Ovary (tissue), 9 donors: ENCODE data around the gene HPCA. TPM values are rescaled to one million over a fixed set of nuclear protein-coding genes. Genes with fewer than 3 reads are reported as not detected.

Source experiments
- DNase-seq, 5 donors: peaks; one replicate each; pipeline ENCODE4 v3.0.0-alpha.2; 2019 to 2020
- H3K27ac ChIP-seq, 2 donors: fragments of 200-600 bp; one replicate each; pipeline versions ENCODE4 v1.5.1 to v1.8.0; 2019 to 2022
- H3K27me3 ChIP-seq: fragments of 200-600 bp; one replicate; pipeline ENCODE4 v1.8.0; 2022
- H3K36me3 ChIP-seq: fragments of 200-600 bp; sonication (generic); one replicate; pipeline ENCODE4 v1.5.1; 2019
- H3K4me1 ChIP-seq: one replicate; pipeline ENCODE4 v1.8.1; 2013; ENCODE audit warnings: mild to moderate bottlenecking, moderate library complexity; ENCODE audit not compliant: insufficient read depth
- H3K4me3 ChIP-seq: fragments of 200-600 bp; sonication (generic); one replicate; pipeline ENCODE4 v1.5.1; 2017
- H3K9me3 ChIP-seq, 2 donors: fragments of 200-600 bp in 1 of 2; sonication (generic) in 1 of 2; one replicate each; pipeline versions ENCODE4 v1.5.1 to v1.8.1; 2013 to 2019; ENCODE audit warnings: mild to moderate bottlenecking in 1 of 2, moderate library complexity in 1 of 2
- EP300 ChIP-seq: sonication (generic); formaldehyde crosslinking; IDR thresholded peaks from one replicate; pipeline ENCODE4 v1.6.1; 2017; ENCODE audit warnings: antibody characterized with exemption
- POLR2A ChIP-seq: fragments of 450-650 bp; IDR thresholded peaks from one replicate; pipeline ENCODE4 v1.6.1; 2017; ENCODE audit warnings: antibody characterized with exemption, mild to moderate bottlenecking, moderate library complexity
- WGBS, 3 donors: extraction: QIAGEN DNeasy Blood & Tissue Kit in 1 of 3; methylation state at CpG; one replicate each; pipeline versions ENCODE4 v1.1.5 to v1.1.7; 2013 to 2017; 5-methylcytosine and 5-hydroxymethylcytosine counted together
- intact Hi-C, 4 donors: fragments of 100-400 bp; cut with DNase I; formaldehyde crosslinking; loops; one replicate each; pipeline versions ENCODE4 v1.11.0 to v1.15.1; 2022 to 2023
- polyA plus RNA-seq, 2 donors: library from polyadenylated mRNA; stranded (reverse); fragments of 200-250 nt in 1 of 2; fragments of 350-450 nt in 1 of 2; fragmentation: Illumina TruSeq in 1 of 2; extraction: RNeasy Lipid Tissue Mini Kit (QIAGEN cat#74804) in 1 of 2; gene quantifications; one replicate each; pipeline ENCODE4 v1.2.3, GENCODE V29; 2013 to 2014
- total RNA-seq, 7 donors: library from RNA; depleted of rRNA in 2 of 7; stranded (reverse); fragments of >200 nt in 2 of 7; fragmentation: NEBNext Ultra II Directional in 3 of 7; extraction: Animal tissue kit (Norgen Biotek cat#: 25700) in 3 of 7; gene quantifications; one replicate each; pipeline versions ENCODE4 v1.1.0 to v1.2.4, GENCODE V29; 2016 to 2023
- TF ChIP-seq, protein P1 (sequence below), 3 donors: fragments of 450-650 bp in 2 of 3; fragments of 200-600 bp in 1 of 3; IDR thresholded peaks; one replicate each; pipeline versions ENCODE4 v1.5.1 to v1.8.0; 2016 to 2022; ENCODE audit warnings: antibody characterized with exemption in 3 of 3, mild to moderate bottlenecking in 1 of 3
- donor health status: DM: no; HTN: no; CAD: no; lungs with moderate emphysema.
- donor health status: DM: no; HTN: no; CAD: no.
- donor health status: Bipolar disorder and iron deficiency.
- donor health status: DM: yes; HTN: yes; CAD: no.
- donor health status: DM: no; HTN: no; CAD: no.
- donor health status: DM: yes; HTN: yes; CAD: no.

HPCA gene
- total and polyA plus RNA-seq, 9 donors = 0.23 to 1.0 (median 0.68) TPM; not detected in 1

DNA sequence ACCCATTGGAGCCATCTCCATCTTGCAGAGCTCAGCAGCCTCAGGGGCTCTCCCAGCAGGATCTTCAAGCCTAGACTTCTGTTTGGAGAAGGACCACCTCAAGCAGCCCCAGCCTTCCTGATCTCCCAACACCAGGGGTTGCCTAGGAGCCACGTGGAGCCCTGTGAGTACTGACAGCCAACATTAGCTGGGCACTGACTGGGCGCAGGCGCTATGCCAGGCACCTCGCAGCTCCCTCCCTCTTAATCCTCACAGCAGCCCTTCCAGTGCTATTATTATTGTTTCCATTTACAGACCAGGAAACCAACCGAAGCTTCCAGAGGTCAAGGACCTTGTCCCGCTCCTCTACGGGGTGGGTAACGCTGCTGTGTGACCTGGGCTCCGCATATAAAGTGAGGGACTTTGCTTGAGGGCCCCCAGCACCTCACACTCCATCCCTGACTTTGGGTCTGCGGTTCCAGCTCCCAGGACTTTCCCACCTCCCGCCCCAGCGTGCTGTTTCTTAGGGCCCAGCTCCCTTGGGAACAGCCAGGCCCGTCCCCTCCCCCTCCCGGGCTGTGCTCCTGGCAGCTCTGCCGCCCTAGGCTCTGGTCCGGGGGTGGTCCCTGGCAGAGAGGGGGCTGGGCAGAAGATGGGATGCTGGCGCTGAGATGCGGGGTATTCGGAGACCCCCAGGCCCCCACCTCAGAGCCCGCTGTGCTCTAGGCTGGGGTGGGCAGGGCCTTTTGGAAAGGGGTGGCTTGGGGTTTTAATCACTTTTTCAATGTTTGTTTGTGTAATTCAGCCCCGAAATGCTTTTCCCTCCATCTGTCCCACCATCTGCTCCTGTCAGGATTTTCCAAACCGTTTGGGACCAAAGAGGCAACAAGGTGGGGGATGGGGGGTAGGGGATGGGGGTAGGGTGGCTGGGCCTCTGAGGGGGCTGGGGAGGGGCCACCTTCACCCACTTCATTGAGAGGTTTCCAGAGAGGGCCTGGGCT is 4.1 kb upstream of the HPCA start:
- intact Hi-C loops = no loop called here
- Histone ChIP-seq H3K4me1 (peaks cover 6% of the 10 kb centered on the region), H3K4me3 (no peak overlapping the region), H3K36me3 (no peaks in the 10 kb centered on the region), H3K27me3 (no peaks in the 10 kb centered on the region), H3K27ac (no peak overlapping the region), H3K9me3 (no peaks in the 10 kb centered on the region)
- no peak for DNase-seq
- 11 to 15% (median 11%) methylated on average over 22 of the region's 22 CpGs for WGBS, 3 donors
- TF ChIP-seq POLR2A (no peak), EP300 (no peak)
- TF ChIP-seq, protein P1, sequence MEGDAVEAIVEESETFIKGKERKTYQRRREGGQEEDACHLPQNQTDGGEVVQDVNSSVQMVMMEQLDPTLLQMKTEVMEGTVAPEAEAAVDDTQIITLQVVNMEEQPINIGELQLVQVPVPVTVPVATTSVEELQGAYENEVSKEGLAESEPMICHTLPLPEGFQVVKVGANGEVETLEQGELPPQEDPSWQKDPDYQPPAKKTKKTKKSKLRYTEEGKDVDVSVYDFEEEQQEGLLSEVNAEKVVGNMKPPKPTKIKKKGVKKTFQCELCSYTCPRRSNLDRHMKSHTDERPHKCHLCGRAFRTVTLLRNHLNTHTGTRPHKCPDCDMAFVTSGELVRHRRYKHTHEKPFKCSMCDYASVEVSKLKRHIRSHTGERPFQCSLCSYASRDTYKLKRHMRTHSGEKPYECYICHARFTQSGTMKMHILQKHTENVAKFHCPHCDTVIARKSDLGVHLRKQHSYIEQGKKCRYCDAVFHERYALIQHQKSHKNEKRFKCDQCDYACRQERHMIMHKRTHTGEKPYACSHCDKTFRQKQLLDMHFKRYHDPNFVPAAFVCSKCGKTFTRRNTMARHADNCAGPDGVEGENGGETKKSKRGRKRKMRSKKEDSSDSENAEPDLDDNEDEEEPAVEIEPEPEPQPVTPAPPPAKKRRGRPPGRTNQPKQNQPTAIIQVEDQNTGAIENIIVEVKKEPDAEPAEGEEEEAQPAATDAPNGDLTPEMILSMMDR (IDR thresholded peaks at IDR 0.05) = no peak

DNA sequence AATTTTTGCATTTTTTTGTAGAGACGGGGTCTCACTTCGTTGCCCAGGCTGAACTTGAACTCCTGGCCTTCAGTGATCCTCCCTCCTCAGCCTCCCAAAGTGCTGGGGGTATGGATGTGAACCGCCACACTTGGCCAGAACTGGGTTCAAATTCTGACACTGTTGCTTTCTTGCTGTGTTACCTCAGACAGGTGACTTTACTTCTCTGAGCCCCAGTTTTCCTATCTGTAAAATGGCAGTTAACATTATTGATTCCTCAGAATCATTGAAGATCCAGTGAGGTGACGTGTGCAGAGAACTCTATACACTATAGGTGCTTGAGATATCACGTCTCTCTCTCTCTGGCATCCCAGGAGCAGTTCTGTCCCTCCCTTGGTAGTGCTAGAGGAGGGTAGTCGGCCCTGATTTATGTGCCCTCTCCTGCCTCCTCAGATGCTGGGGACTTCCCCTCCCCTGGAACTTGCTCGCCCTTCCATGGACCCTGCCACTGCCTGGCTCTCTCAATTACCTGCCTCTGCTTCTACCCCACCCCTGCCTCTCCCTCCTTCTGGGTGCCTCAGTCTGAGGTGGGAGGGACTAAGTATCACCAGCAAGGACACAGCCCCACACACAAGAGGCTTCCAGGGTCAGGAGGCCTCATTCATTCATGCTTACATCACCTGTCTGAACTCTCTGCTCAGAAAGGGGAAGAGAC is 2.8 kb upstream of the HPCA start:
- Histone ChIP-seq H3K36me3 (no peaks in the 10 kb centered on the region), H3K27ac (no peak overlapping the region), H3K4me1 (no peaks in the 10 kb centered on the region), H3K9me3 (no peaks in the 10 kb centered on the region), H3K4me3 (no peak overlapping the region), H3K27me3 (no peaks in the 10 kb centered on the region)
- TF ChIP-seq POLR2A (no peak), EP300 (no peak)
- TF ChIP-seq, protein P1 (IDR thresholded peaks at IDR 0.05) = no peak
- intact Hi-C loops = no loop called here
- WGBS, 3 donors = 58 to 73% (median 67%) methylated on average over 7 of the region's 7 CpGs
- no peak for DNase-seq

DNA sequence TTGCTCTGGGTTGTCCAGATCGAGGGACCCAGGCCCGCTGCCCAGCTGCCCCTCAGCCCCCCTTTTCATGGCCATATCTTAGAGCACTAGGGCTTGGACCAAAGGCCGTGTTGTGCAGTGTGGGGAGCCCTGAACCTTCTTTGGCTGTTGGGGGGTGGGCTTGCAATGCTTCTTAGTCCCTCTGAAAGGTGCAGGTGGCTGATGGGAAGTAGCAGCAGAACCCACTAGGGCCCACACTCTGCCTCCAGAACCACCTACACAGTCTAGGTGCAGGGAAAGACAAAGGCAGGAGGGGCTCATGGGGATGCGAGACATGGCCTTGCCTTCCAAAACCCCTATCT is 2.3 kb upstream of the HPCA start:
- WGBS, 3 donors = 30 to 38% (median 33%) methylated on average over 4 of the region's 4 CpGs
- no peak for DNase-seq
- H3K27ac ChIP-seq = no peak overlapping the region
- intact Hi-C loops = no loop called here
- no peaks in the 10 kb centered on the region for H3K36me3 ChIP-seq
- no peaks in the 10 kb centered on the region for H3K27me3 ChIP-seq
- no peak for TF ChIP-seq POLR2A
- no peak for TF ChIP-seq EP300
- TF ChIP-seq, protein P1 (IDR thresholded peaks at IDR 0.05) = no peak
- H3K9me3 ChIP-seq = no peaks in the 10 kb centered on the region
- no peaks in the 10 kb centered on the region for H3K4me1 ChIP-seq
- H3K4me3 ChIP-seq = no peak overlapping the region

DNA sequence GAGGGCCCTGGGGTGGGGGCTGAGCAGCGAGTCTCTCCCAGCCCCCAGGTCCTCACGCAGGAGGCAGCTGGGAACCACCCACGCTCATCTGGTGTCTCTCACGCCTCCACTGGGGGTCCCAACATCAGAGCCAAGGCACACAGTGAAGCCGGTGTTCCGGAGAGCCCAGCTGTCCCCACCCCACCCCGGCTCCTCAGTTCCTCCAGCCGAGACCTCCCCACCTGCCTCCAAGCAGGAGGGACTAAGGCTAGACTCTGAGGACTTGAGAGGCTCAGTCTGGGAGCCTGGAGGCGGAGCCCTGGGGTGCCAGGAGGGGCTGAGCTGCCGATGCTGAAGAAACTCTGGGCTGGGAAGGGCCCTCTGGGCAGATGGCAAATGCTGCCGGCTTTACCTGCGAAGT is 1.6 kb upstream of the HPCA start:
- WGBS, 3 donors = 19 to 28% (median 19%) methylated on average over 11 to 12 of the region's 12 CpGs
- no peaks in the 10 kb centered on the region for H3K9me3 ChIP-seq
- no peaks in the 10 kb centered on the region for H3K36me3 ChIP-seq
- H3K27ac ChIP-seq = no peak overlapping the region
- H3K4me1 ChIP-seq = no peaks in the 10 kb centered on the region
- H3K4me3 ChIP-seq = no peak overlapping the region
- no peak for TF ChIP-seq EP300
- TF ChIP-seq POLR2A = no peak
- TF ChIP-seq, protein P1 (IDR thresholded peaks at IDR 0.05) = no peak
- intact Hi-C loops = no loop called here
- no peaks in the 10 kb centered on the region for H3K27me3 ChIP-seq
- no peak for DNase-seq
